RWPE1 (cell line): ENCODE data around the gene STYK1.

Experiments used
- CTCF ChIA-PET: fragments of 350-600 bp; sonication (Branson Sonifier 250); formaldehyde crosslinking; extraction: SDS; loops from one replicate; lab custom pipeline; 2021; lab: Yijun Ruan, JAX
- POLR2A ChIA-PET: fragments of 400-600 bp; formaldehyde crosslinking; extraction: SDS; loops from one replicate; lab custom pipeline; 2020; ENCODE audit warnings: antibody characterized with exemption; ENCODE audit not compliant: low non-redundant PET; lab: Yijun Ruan, JAX
- DNase-seq: peaks from one replicate; pipeline ENCODE4 v3.0.0; 2012; ENCODE audit warnings: low spot score
- H3K27ac ChIP-seq: fragments of 450-650 bp; 2 replicates; pipeline ENCODE4 v1.5.1; 2017
- CTCF ChIP-seq: fragments of 450-650 bp; conservative IDR thresholded peaks from 2 replicates; pipeline ENCODE4 v1.5.1; 2017; ENCODE audit warnings: low read depth, mild to moderate bottlenecking

Gene STYK1

DNA sequence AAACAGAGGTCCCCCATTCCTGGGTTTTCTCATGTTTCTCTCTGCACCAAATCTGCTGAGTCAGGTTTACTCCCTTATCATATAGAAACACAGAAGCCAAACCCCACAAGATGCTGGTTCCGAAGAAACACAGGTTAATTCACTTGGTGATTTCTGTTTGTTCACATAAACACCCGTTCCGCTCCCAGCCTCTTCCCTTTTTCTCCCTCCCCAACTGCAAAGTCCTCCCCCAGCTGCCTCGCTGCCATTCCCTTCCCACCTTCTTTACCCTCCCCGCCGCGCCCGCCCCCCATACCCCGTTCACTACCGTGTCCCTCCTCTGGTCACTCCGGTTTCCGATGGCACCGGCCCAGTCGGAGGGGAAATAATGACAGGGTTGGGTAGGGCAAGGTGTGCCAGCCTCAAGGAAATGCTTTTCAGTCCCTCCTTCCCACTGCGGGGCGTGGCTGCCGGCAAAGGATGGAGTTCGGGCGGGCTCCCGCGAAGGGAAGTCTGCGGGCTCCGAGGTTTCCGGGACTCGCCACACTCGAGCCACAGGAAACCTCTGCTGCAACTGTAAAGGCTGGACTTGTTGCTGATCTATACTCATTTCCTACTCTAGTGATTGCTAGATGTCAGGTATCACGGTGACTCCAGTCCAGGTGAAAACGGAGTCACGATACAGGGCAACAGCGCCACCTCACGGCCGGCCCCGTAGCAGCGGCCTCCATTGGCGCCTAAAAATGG is at the start of gene STYK1:
Gene STYK1, minus strand, starts transcription at position 394 of the 726 bp plus-strand sequence. CDS start 39,434 bp downstream, outside the sequence.
- DNase-seq, result peak; percentile 76
- POLR2A ChIA-PET, result interaction anchor here (0.5 kb wide), 1 partner anchor 1610 kb away, joined by 3 read pairs; no protein-coding TSS in a partner anchor
- peak; percentile 69 for TF ChIP-seq CTCF
- CTCF ChIA-PET, result no interaction called here
- H3K27ac ChIP-seq, result no peak within 1 kb of the TSS

- peak within 1 kb of the TSS; percentile 97 for H3K27ac ChIP-seq
- no peak for TF ChIP-seq CTCF
- ChIA-PET CTCF (interaction anchor here (0.9 kb wide), 1 partner anchor 27 kb away, joined by 3 read pairs; no protein-coding TSS in a partner anchor), POLR2A (no interaction called here)
- peak; percentile 80 for DNase-seq
These were observed 49.3 kb upstream of the STYK1 start, which contains the start of gene YBX3 for GRCh38 chr12:10722905-10723746. TSS of gene YBX3 (minus strand) at chr12:10723323. CDS start at chr12:10723111, 212 bp downstream.

GRCh38 chr12:10722502-10722904 is 48.7 kb upstream of the STYK1 start:
- CTCF ChIA-PET, result no interaction called here
- TF ChIP-seq CTCF, result no peak
- POLR2A ChIA-PET, result no interaction called here
- peak overlapping the region; percentile 97 for H3K27ac ChIP-seq
- peak; percentile 48 for DNase-seq

DNA sequence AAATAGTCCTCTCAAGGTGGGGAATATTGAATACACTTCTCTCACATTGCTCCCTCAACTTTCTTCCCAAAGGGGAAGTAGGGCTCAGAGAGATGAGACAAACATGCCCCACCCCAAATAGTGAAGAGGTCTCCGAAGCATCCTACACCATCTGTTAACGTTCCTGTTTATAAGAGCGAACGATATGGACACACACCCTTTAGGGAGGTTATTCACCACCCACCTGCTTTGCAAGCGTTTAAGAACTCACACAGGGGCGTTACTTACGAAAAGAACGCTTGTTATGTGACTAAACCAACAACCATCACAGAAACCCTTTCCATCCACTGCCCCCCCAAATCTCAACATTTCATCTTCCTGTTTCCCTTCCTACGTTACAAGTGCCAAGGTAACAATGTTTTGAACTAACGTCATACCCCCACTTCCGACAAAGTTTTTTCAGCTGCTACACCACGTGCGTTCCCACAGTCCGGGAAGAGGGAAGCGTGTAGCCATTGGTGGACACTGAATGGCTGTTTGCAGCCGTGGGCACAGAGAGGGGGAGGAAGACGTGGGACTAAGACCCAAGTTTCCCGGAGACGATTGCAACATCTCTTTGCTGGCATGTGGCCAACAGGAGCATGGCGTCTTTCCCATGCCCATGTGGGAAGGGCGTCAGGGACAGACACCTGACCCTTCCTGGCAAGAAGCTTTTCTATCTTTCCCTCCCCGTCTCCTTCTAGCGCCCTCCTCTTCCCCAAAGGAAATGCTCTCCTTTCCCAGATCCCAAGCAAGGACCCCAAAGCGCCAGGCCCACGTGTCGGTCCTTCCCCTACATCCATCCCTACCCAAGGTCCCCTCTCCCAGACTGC is 48.0 kb upstream of the STYK1 start:
- TF ChIP-seq CTCF, result no peak
- peak overlapping the region; percentile 97 for H3K27ac ChIP-seq
- CTCF ChIA-PET, result no interaction called here
- POLR2A ChIA-PET, result no interaction called here
- peak; percentile 80 for DNase-seq

DNA sequence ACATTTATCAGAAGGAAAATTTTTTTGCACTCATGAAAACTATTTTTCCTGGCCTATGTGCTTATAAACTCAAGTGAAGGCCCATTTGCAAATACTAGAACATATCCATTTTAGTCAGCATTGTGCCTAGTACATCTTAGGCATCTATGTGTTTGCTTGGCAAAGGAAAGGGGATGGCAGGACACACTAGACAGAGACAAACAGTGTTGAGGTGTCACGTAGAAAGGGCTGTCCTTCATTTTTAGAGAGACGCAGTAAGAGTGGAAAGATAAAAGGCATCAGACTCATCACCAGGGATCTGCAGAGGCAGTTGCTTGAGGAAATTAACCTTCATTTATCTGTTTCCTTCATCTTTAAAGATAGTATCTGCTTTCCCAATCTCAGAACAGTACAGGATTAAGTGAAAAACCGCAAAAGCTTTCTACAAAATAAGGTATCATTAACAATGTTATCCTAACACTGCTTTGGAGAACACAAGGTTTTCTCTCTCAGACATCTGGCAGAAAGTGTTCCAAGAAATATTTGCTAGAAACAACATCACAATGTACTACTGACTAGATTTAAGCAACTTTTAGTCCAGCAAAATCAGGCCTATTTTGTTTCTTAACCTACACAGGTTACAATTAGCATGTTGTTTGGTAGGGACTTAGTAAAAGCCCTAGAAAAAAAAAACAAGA is 47.3 kb upstream of the STYK1 start:
- DNase-seq, result no peak
- TF ChIP-seq CTCF, result no peak
- ChIA-PET CTCF (no interaction called here), POLR2A (no interaction called here)
- no peak overlapping the region for H3K27ac ChIP-seq
